GM19193 (cell line): Measurements from ENCODE around the gene DAZAP2.

Source experiments
- POLR2A ChIP-seq: IDR thresholded peaks from 4 replicates; pipeline ENCODE4 v1.6.1; 2011; ENCODE audit not compliant: insufficient read depth, insufficient read length; ENCODE audit errors: extremely low read depth

Gene DAZAP2, protein sequence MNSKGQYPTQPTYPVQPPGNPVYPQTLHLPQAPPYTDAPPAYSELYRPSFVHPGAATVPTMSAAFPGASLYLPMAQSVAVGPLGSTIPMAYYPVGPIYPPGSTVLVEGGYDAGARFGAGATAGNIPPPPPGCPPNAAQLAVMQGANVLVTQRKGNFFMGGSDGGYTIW

DNA sequence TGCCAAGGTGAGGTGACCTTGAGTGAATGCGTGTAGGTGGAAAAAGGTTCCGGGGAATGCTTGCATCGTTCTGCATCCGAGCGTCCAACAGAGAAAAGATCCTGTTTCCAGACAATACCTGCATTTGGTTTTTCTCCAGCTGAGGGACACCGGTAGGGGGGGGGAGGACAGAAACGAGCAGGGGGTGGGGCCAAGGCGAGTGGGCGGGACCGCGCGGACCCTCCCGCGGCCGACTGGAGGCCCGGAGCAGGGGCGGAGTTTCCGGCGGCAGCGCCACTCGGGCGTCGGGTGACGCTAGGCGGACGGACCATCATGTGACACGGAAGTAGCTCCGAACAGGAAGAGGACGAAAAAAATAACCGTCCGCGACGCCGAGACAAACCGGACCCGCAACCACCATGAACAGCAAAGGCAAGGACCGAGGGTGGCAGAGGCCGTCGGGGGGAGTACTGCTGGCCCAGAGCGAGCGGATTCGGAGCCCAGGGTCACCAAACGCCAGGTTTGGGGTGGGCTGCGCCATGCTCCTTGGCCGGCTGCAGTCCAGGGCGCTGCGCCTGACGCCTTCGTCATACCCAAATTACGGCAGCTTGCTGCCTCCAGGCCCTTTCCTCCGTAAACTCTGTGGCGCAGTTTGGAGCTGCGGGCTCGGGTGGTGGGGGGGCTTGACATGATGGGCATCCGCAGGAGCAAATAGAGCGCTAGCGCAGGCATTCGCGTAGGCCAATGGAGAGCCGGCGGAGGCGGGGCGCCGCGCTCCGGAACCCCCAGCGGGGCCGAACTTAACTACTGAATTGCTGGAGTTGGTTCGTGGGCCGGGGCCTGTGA is at the start of gene DAZAP2:
TSS of gene DAZAP2 (plus strand) at position 317 of the 825 bp plus-strand sequence. CDS start at position 399, 82 bp downstream.
- TF ChIP-seq POLR2A, result peak; percentile 98

DNA sequence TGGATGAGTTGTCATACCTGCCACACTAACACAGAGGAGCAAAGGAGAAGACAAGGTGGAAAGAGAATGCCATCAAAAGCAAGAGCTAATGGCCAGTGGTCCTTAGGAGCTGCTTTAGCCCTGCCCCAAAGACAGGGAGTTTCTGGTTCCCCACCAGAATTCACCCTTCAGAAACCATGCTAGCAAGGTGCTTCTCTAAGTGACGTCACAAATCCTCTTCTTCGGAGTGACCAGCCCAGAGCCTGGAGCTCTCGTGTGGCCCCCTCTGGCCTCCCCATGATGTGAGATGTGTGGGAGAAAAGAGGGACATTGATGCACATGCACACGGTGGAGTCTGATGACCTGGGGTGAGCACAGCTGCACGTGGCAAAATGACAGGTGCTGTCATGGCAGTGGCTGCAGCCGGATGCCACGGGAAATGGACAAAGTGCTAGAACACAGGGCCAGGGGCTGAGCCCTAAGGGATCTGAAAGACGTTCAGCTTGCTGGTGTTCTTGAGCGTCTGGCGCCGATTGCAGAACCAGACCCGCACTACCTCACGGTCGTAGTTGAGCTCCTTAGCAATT is 48.8 kb upstream of the DAZAP2 start:
- no peak for TF ChIP-seq POLR2A

DNA sequence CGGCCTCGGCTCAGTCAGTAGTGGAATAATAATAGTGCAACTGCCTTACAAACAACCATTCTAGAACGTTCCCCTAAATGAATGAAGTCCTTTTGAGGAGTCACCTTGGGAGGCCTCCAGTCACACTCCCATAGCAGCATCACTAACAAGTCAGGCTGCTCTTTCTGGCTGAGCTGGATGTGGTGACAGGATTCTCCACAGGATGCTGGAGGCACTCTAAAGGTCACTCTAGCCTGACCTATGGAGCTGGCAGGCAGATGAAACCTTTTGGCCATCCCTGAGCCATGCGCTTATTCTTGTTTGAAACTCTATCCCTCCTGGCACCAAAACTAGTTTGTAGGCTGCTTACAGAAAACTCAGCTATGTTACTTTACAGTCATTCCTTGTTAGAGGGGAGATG is 47.8 kb upstream of the DAZAP2 start:
- no peak for TF ChIP-seq POLR2A

DNA sequence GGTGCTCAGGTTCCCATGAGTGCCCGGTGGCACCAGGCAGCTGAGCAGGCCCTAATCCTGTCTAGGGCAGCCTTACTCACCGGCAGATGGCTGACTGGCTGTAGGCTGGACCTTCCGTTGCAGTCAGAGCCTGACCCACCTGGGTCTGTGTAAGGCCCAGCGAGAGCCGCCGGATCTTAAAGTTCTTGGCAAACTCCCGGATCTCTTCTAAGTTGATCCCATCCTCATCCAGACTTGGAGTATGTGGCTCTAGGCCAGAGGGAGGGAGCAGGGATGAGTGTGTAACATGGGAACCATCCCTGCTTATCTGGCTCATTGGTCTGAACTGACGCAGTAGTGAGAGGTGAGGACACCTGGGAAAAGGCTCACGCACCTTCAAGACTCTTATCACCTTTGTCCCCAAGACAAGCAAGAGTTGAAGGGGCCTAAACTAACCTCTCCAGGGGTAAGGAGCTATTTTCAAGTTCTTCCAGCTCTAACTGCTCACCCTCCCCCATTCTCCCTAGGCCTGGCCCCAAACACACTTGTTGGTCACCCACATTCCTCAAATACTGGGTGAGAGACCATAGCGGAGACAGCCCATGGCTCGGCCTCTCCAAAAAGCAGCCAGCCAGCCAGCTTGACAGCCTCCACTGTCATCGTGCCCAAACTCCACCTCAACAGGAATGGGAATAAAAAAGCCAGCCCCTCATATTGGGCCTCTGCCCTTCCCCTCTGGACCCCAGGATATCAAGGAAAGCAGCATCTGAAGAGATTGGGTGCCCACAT is 46.9 kb upstream of the DAZAP2 start:
- no peak for TF ChIP-seq POLR2A

DNA sequence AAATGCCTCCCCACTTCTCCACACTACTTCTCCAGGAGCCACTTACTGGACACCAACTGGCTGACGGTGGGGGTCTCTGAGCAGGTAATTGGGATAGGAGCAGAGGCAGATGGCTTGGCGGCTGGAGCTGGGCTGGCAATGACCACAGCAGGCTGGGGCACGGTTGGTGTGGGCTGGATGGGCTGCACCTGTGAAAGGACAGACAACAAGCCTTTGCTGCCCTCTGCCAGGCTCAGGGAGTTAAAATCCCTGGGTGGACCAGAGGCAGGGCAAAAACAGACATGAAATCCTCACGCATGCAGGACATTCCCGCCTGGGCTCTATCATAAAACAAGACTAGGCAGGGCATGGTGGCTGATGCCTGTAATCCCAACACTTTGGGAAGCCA is 46.3 kb upstream of the DAZAP2 start:
- no peak for TF ChIP-seq POLR2A

DNA sequence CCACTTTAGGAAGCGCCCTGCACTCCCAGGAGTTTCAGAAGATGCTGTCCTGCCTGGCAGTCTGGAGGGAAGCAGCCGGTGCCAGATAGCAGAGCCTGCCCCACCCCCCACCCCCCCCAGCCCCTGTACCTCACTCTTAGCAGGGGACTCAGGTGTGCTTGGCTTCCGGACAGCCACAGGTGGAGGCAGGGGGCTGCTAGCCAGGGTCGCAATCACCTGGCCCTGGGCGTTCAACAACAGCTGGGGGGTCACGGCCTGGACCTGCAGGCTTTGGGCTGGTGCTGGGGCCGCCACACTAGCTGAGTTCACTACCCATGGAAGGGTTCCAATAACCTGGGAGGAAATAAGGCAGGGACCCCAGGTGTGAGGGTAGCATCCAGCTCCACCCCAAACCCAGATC is 42.8 kb upstream of the DAZAP2 start:
- no peak for TF ChIP-seq POLR2A

DNA sequence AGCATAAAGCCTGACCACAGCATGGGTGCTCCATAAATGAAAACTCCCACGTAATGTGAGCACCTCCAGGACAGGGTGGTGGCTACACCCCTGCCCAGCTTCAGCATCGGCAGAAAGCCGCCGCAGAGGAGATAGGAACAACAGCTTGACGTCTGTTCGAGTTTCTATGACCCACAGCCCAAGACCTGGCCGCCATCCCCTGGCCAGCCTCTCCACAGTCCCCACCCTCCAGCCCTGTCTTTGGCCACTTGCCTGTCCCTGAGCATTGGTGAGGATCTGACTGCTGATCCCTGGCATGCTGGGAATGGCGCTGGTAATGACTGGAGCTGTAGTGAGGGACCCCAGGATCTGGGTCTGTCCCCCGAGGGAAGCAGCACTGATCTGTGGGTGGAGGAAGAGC is 42.1 kb upstream of the DAZAP2 start:
- no peak for TF ChIP-seq POLR2A

DNA sequence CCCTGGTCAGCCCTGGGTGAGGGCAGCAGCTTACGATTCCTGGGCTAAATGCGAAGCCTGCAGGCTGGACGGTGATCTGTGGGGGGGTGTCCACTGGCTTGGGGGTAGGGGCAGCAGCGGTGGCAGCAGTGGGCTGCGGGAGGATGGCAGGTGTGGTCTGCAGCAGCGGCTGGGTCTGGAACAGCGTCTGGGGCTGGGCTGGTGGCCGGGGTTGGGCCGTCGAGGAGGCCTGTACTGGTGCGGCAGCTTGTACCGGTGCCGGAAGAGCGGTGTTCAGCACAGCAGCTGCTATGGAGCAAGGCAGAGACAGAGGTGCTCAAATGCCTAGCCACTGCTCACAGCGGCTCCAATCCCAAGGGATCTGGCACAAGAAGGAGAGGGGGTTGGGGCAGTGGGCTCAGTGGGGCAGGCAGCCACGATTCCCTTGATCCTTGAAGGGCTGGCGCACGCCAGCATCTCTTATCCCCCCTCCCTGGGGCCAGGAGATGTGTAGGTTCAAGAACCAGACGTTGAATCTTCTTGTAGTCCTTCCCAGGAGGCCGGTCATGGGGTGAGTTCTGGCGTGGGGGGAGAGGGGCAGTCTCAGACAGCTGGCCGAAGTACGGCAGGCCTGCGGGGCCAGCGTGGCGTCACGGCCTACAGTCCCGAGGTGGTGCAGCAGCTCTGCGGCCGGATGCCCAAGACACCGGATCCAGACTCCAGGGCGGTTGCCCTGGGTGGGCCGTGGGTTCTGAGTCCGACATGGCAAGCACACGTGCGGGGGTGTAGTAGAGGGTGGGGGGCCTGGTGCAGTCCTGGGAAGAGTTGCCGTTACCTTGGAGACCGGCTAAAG is 40.7 kb upstream of the DAZAP2 start:
- no peak for TF ChIP-seq POLR2A

DNA sequence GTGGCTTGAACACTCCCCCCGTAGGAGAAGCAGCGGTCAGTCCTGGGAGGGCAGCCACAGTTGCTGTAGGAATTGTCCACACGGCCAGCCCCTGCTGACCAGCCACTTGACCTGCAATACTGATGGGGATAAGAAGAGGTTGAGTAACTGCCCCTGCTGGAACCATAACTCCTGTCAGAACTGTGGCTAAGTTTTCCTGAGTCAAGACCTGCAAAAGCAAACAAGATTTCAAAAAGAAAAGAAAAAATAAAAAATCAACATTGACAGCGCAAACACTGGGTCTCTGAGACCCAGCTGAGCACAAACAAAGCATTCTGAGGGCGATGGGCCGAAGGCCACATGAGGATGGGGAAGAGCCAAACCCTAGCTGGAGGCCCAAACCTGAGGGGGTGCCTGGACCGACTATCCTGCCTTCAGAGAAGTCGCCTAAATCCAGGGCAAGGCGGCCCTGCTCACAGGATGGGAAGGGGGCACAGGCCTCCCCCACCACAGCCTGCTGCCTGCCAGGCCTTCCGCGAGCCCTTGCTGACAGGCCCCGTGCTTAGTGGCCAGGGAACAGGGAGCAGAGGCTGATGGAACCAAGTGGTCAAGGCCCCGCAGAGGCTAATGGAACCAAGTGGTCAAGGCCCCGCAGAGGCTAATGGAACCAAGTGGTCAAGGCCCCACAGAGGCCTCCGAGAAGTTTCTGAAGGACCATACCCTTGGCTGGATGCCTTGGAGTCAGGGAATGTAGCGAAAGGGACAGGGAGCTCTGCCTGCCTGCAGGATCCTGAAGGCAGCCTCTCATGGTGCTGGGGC is 39.9 kb upstream of the DAZAP2 start:
- no peak for TF ChIP-seq POLR2A

DNA sequence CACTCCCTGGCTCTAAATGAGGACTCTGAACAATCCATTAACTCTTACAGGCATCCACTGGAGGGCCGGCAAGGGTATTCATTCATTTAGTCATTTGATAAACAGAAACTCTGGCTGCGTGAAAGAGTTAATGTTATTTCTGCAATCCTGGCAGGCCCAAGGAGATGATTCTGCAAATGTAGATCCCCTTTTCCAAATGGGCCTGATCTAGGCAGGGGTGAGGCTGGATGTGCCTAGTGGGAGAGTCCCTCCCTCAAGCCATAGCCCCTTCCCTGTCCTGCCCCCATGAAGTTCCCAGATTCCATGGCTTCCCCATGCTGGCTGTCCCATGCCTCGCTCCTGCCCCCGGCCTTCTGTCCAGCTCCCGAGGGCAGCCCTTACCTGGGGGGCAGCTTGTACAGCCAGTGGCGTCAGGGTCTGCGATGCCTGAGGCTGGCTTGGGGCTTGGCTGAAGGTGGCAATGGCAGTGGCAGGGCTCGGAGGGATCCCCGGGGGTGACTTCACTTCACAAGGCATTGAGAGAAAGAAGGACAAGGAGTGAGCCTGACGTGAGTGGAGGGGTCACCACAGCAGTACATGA is 39.2 kb upstream of the DAZAP2 start:
- TF ChIP-seq POLR2A, result no peak

DNA sequence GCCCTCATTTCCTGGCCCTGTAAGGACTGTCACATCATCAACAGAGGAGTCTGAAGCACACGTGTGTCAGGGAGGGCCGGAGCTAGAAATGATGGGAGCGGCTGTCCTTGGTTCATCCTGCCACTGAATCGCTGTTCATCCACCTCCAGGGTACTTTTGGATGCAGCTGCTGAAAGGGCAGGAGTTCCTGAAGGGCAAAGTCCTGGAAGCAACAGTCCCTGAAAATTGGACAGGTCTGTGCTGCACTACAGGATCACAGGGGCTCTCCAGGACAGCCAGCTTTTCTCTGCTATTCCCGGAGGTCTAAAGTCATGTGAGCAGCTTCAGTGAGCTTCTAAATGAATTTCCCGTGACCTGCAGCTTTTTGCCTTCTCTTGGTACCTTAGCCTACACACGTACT is 38.5 kb upstream of the DAZAP2 start:
- no peak for TF ChIP-seq POLR2A

DNA sequence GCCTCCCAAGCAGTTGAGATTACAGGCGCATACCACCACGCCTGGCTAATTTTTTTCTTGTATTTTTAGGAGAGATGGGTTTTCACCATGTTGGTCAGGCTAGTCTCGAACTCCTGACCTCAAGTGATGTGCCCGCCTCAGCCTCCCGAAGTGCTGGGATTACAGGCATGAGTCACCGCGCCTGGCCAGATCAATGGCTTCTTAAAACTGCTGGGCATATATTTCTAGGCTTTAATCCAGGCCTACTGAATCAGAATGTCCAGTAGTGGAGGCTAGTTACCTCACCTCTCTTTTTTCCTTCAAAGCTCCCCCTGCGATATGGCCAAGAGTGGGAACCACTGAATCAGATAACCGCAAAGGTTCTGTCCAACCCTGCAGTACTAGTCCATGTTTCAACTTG is 37.8 kb upstream of the DAZAP2 start:
- no peak for TF ChIP-seq POLR2A

DNA sequence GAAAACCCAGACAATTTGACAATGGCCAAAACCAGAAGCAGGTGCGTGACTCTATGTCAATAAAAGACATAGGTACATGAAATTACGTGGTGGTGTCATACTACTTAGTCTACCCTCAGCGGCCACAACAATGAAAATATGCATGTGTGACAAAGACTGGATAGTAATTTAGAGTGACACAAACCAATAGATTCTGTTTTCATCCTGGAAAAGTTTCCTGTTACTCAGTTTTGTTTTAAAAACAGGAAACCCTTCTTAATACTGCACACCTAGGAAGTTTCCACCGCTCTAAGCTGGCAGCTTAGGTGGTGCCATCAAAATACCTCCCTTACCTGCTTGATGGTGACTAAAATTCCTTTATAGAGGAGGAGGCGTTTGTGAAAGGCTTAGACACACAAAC is 35.9 kb upstream of the DAZAP2 start:
- TF ChIP-seq POLR2A, result no peak
